ENCODE measurements around the gene VPS39.

VPS39 gene

GRCh38 chr15:42138411-42138810 lies 69.7 kb downstream of the VPS39 start:
- intact Hi-C loops (cut with DNase I): loop anchor here (5.0 kb wide), 1 partner anchor 71 kb away; no protein-coding TSS in a partner anchor
- peak in 9 of 42 donors; percentile 3 to 37 (median 21) for DNase-seq

- DNase-seq: peak in 21 of 42 donors; percentile 12 to 78 (median 43)
- intact Hi-C loops (cut with DNase I): loop anchor here (5.0 kb wide), 1 partner anchor 70 kb away; no protein-coding TSS in a partner anchor
Measured at GRCh38 chr15:42137461-42138261, 70.4 kb downstream of the VPS39 start.

- peak in 1 of 42 donors; percentile 23 for DNase-seq
Measured at GRCh38 chr15:42136513-42136912, 71.6 kb downstream of the VPS39 start.

GRCh38 chr15:42135351-42135750 lies 72.8 kb downstream of the VPS39 start:
- intact Hi-C loops (cut with DNase I): loop anchor here (5.0 kb wide), 1 partner anchor 68 kb away; no protein-coding TSS in a partner anchor

More at GRCh38 chr15:42136513-42136912, 71.6 kb downstream of the VPS39 start:
- intact Hi-C loops (cut with DNase I): loop anchor here (5.0 kb wide), 1 partner anchor 69 kb away; no protein-coding TSS in a partner anchor

GRCh38 chr15:42134617-42135245 lies 73.4 kb downstream of the VPS39 start:
- intact Hi-C loops (cut with DNase I): loop anchor here (5.0 kb wide), 1 partner anchor 67 kb away; no protein-coding TSS in a partner anchor
- DNase-seq: peak in 5 of 42 donors; percentile 1 to 30 (median 22)

More at GRCh38 chr15:42135351-42135750, 72.8 kb downstream of the VPS39 start:
- DNase-seq: peak in 1 of 42 donors; percentile 27

GRCh38 chr15:42133886-42134502 lies 74.1 kb downstream of the VPS39 start:
- intact Hi-C loops (cut with DNase I): no loop called here
- DNase-seq: peak in 39 of 42 donors; percentile 13 to 79 (median 58)

GRCh38 chr15:42133356-42133755 lies 74.7 kb downstream of the VPS39 start:
- intact Hi-C loops (cut with DNase I): no loop called here
- DNase-seq: peak in 3 of 42 donors; percentile 13 to 26 (median 20)

- DNase-seq: peak in 8 of 42 donors; percentile 0 to 35 (median 16)
Measured at GRCh38 chr15:42131826-42132806, 76.0 kb downstream of the VPS39 start.

GRCh38 chr15:42131006-42131405 lies 77.1 kb downstream of the VPS39 start:
- intact Hi-C loops (cut with DNase I): no loop called here
- peak in 2 of 42 donors; percentile 1 to 28 for DNase-seq

More at GRCh38 chr15:42131826-42132806, 76.0 kb downstream of the VPS39 start:
- intact Hi-C loops (cut with DNase I): no loop called here

- intact Hi-C loops (cut with DNase I): no loop called here
Measured at GRCh38 chr15:42130246-42130986, 77.7 kb downstream of the VPS39 start.

GRCh38 chr15:42129364-42129763 lies 78.7 kb downstream of the VPS39 start:
- no peak for DNase-seq
- intact Hi-C loops (cut with DNase I): no loop called here

More at GRCh38 chr15:42130246-42130986, 77.7 kb downstream of the VPS39 start:
- DNase-seq: peak in 5 of 42 donors; percentile 4 to 25 (median 9)

- peak in 2 of 42 donors; percentile 7 to 21 for DNase-seq
- intact Hi-C loops (cut with DNase I): no loop called here
Measured at GRCh38 chr15:42128476-42128875, 79.6 kb downstream of the VPS39 start.

GRCh38 chr15:42123546-42123945 lies 84.6 kb downstream of the VPS39 start:
- DNase-seq: peak in 1 of 42 donors; percentile 4
- intact Hi-C loops (cut with DNase I): no loop called here

- peak in 1 of 42 donors; percentile 31 for DNase-seq
- intact Hi-C loops (cut with DNase I): no loop called here
Measured at GRCh38 chr15:42121682-42122081, 86.4 kb downstream of the VPS39 start.

- peak in 1 of 42 donors; percentile 21 for DNase-seq
- intact Hi-C loops (cut with DNase I): no loop called here
Measured at GRCh38 chr15:42121021-42121420, 87.1 kb downstream of the VPS39 start.

GRCh38 chr15:42120285-42120684 lies 87.8 kb downstream of the VPS39 start:
- DNase-seq: peak in 13 of 42 donors; percentile 11 to 74 (median 35)
- intact Hi-C loops (cut with DNase I): no loop called here

GRCh38 chr15:42119446-42119760 lies 88.7 kb downstream of the VPS39 start:
- intact Hi-C loops (cut with DNase I): no loop called here
- DNase-seq: no peak
